Activated naive CD4-positive, alpha-beta T cell treated with anti-CD3 and anti-CD28 coated beads, Interleukin-2, amount 50 U/mL, for 24 hours (primary cell): Measurements from ENCODE around the gene SH3RF3.

ENCODE experiments used
- H3K27ac Mint-ChIP-seq: one replicate; pipeline ENCODE4 v1.8.0; 2021; ENCODE audit warnings: mild to moderate bottlenecking, mixed read lengths
- H3K27me3 Mint-ChIP-seq: one replicate; pipeline ENCODE4 v1.8.0; 2021; ENCODE audit warnings: mixed read lengths
- H3K36me3 Mint-ChIP-seq: one replicate; pipeline ENCODE4 v1.8.0; 2021; ENCODE audit warnings: mixed read lengths
- H3K4me1 Mint-ChIP-seq: one replicate; pipeline ENCODE4 v1.8.0; 2021; ENCODE audit warnings: mixed read lengths
- H3K4me3 Mint-ChIP-seq: one replicate; pipeline ENCODE4 v1.8.0; 2021; ENCODE audit warnings: mild to moderate bottlenecking, mixed read lengths
- H3K9me3 Mint-ChIP-seq: one replicate; pipeline ENCODE4 v1.8.0; 2021; ENCODE audit warnings: mixed read lengths

Gene SH3RF3

GRCh38 chr2:109370399-109371035, 241.5 kb downstream of the SH3RF3 start:
- H3K27me3 Mint-ChIP-seq = no peaks in the 10 kb centered on the region
- H3K9me3 Mint-ChIP-seq = no peaks in the 10 kb centered on the region
- no peaks in the 10 kb centered on the region for H3K4me1 Mint-ChIP-seq
- H3K36me3 Mint-ChIP-seq = no peaks in the 10 kb centered on the region
- H3K27ac Mint-ChIP-seq = no peak overlapping the region
- H3K4me3 Mint-ChIP-seq = no peak overlapping the region

GRCh38 chr2:109371481-109372170, 242.6 kb downstream of the SH3RF3 start:
- no peak overlapping the region for H3K27ac Mint-ChIP-seq
- H3K9me3 Mint-ChIP-seq = no peaks in the 10 kb centered on the region
- no peaks in the 10 kb centered on the region for H3K4me1 Mint-ChIP-seq
- no peaks in the 10 kb centered on the region for H3K36me3 Mint-ChIP-seq
- no peaks in the 10 kb centered on the region for H3K27me3 Mint-ChIP-seq
- H3K4me3 Mint-ChIP-seq = no peak overlapping the region

- Mint-ChIP-seq H3K4me1 (no peaks in the 10 kb centered on the region), H3K27me3 (no peaks in the 10 kb centered on the region), H3K9me3 (no peaks in the 10 kb centered on the region), H3K27ac (no peak overlapping the region), H3K36me3 (no peaks in the 10 kb centered on the region), H3K4me3 (no peak overlapping the region)
These were observed 243.2 kb downstream of the SH3RF3 start for GRCh38 chr2:109372171-109372568.

GRCh38 chr2:109372614-109373013, 243.6 kb downstream of the SH3RF3 start:
- no peak overlapping the region for H3K4me3 Mint-ChIP-seq
- no peaks in the 10 kb centered on the region for H3K36me3 Mint-ChIP-seq
- H3K9me3 Mint-ChIP-seq = no peaks in the 10 kb centered on the region
- no peaks in the 10 kb centered on the region for H3K27me3 Mint-ChIP-seq
- no peak overlapping the region for H3K27ac Mint-ChIP-seq
- no peaks in the 10 kb centered on the region for H3K4me1 Mint-ChIP-seq

- H3K4me3 Mint-ChIP-seq = no peak overlapping the region
- H3K36me3 Mint-ChIP-seq = no peaks in the 10 kb centered on the region
- no peaks in the 10 kb centered on the region for H3K4me1 Mint-ChIP-seq
- no peak overlapping the region for H3K27ac Mint-ChIP-seq
- no peaks in the 10 kb centered on the region for H3K9me3 Mint-ChIP-seq
- no peaks in the 10 kb centered on the region for H3K27me3 Mint-ChIP-seq
These were observed 245.0 kb downstream of the SH3RF3 start for GRCh38 chr2:109373791-109374547.

GRCh38 chr2:109374548-109375130, 245.6 kb downstream of the SH3RF3 start:
- Mint-ChIP-seq H3K27ac (no peak overlapping the region), H3K4me1 (no peaks in the 10 kb centered on the region), H3K27me3 (no peaks in the 10 kb centered on the region)

GRCh38 chr2:109375131-109375561, 246.1 kb downstream of the SH3RF3 start:
- Mint-ChIP-seq H3K9me3 (no peaks in the 10 kb centered on the region), H3K27me3 (no peaks in the 10 kb centered on the region), H3K4me1 (no peaks in the 10 kb centered on the region), H3K4me3 (no peak overlapping the region), H3K36me3 (no peaks in the 10 kb centered on the region), H3K27ac (no peak overlapping the region)

More at GRCh38 chr2:109374548-109375130, 245.6 kb downstream of the SH3RF3 start:
- no peak overlapping the region for H3K4me3 Mint-ChIP-seq
- H3K9me3 Mint-ChIP-seq = no peaks in the 10 kb centered on the region
- no peaks in the 10 kb centered on the region for H3K36me3 Mint-ChIP-seq

GRCh38 chr2:109375656-109376055, 246.7 kb downstream of the SH3RF3 start:
- H3K9me3 Mint-ChIP-seq = no peaks in the 10 kb centered on the region
- H3K27me3 Mint-ChIP-seq = no peaks in the 10 kb centered on the region
- no peak overlapping the region for H3K4me3 Mint-ChIP-seq
- no peak overlapping the region for H3K27ac Mint-ChIP-seq
- no peaks in the 10 kb centered on the region for H3K36me3 Mint-ChIP-seq
- no peaks in the 10 kb centered on the region for H3K4me1 Mint-ChIP-seq

- Mint-ChIP-seq H3K27ac (no peak overlapping the region), H3K4me3 (no peak overlapping the region), H3K36me3 (no peaks in the 10 kb centered on the region), H3K9me3 (no peaks in the 10 kb centered on the region), H3K4me1 (no peaks in the 10 kb centered on the region), H3K27me3 (no peaks in the 10 kb centered on the region)
These were observed 247.1 kb downstream of the SH3RF3 start for GRCh38 chr2:109376115-109376514.

GRCh38 chr2:109376796-109377495, 247.9 kb downstream of the SH3RF3 start:
- no peaks in the 10 kb centered on the region for H3K4me1 Mint-ChIP-seq
- no peak overlapping the region for H3K27ac Mint-ChIP-seq
- no peaks in the 10 kb centered on the region for H3K27me3 Mint-ChIP-seq
- H3K36me3 Mint-ChIP-seq = no peaks in the 10 kb centered on the region
- H3K4me3 Mint-ChIP-seq = no peak overlapping the region
- H3K9me3 Mint-ChIP-seq = no peaks in the 10 kb centered on the region

- no peaks in the 10 kb centered on the region for H3K36me3 Mint-ChIP-seq
- no peaks in the 10 kb centered on the region for H3K27me3 Mint-ChIP-seq
- no peaks in the 10 kb centered on the region for H3K9me3 Mint-ChIP-seq
- H3K27ac Mint-ChIP-seq = no peak overlapping the region
- H3K4me3 Mint-ChIP-seq = no peak overlapping the region
- no peaks in the 10 kb centered on the region for H3K4me1 Mint-ChIP-seq
These were observed 249.0 kb downstream of the SH3RF3 start for GRCh38 chr2:109377976-109378375.

GRCh38 chr2:109378682-109379081, 249.7 kb downstream of the SH3RF3 start:
- H3K4me1 Mint-ChIP-seq = no peaks in the 10 kb centered on the region
- H3K4me3 Mint-ChIP-seq = no peak overlapping the region
- no peaks in the 10 kb centered on the region for H3K27me3 Mint-ChIP-seq
- no peaks in the 10 kb centered on the region for H3K36me3 Mint-ChIP-seq
- H3K27ac Mint-ChIP-seq = no peak overlapping the region
- no peaks in the 10 kb centered on the region for H3K9me3 Mint-ChIP-seq

- H3K4me1 Mint-ChIP-seq = no peaks in the 10 kb centered on the region
- H3K9me3 Mint-ChIP-seq = no peaks in the 10 kb centered on the region
- H3K27me3 Mint-ChIP-seq = no peaks in the 10 kb centered on the region
- H3K27ac Mint-ChIP-seq = no peak overlapping the region
- H3K36me3 Mint-ChIP-seq = no peaks in the 10 kb centered on the region
- H3K4me3 Mint-ChIP-seq = no peak overlapping the region
These were observed 250.5 kb downstream of the SH3RF3 start for GRCh38 chr2:109379507-109379906.

- Mint-ChIP-seq H3K4me3 (no peak overlapping the region), H3K27me3 (no peaks in the 10 kb centered on the region), H3K36me3 (peaks cover 2% of the 10 kb centered on the region), H3K4me1 (no peaks in the 10 kb centered on the region), H3K27ac (no peak overlapping the region), H3K9me3 (no peaks in the 10 kb centered on the region)
These were observed 251.7 kb downstream of the SH3RF3 start for GRCh38 chr2:109380502-109381326.
